ENCODE measurements around the gene NANOS3. TPM values are rescaled to one million over a fixed set of nuclear protein-coding genes. Genes with fewer than 3 reads are reported as not detected.
"Not testable (repeated sequence)": the region's sequence is repeated elsewhere in the genome, so short reads cannot be mapped to it uniquely, and the experiment has no call there.

NANOS3 gene
- total RNA-seq, 1 donor from 2014 or later = not detected

GRCh38 chr19:13914777-13915176 lies 37.8 kb downstream of the NANOS3 start:
- TF ChIP-seq CTCF (conservative IDR thresholded peaks at IDR 0.05; ENCODE audit: low read depth, low read length) = no peak
- no peak overlapping the region for H3K4me3 ChIP-seq (ENCODE audit: low read depth, low read length)
- DNase-seq (ENCODE audit: low read depth) = no peak

GRCh38 chr19:13917888-13918406 lies 41.0 kb downstream of the NANOS3 start:
- no peak for TF ChIP-seq CTCF (conservative IDR thresholded peaks at IDR 0.05; ENCODE audit: low read depth, low read length)
- H3K4me3 ChIP-seq (ENCODE audit: low read depth, low read length) = no peak overlapping the region
- no peak for DNase-seq (ENCODE audit: low read depth)

- no peak overlapping the region for H3K4me3 ChIP-seq (ENCODE audit: low read depth, low read length)
- no peak for TF ChIP-seq CTCF (conservative IDR thresholded peaks at IDR 0.05; ENCODE audit: low read depth, low read length)
- DNase-seq (ENCODE audit: low read depth) = no peak
These were observed 41.9 kb downstream of the NANOS3 start for GRCh38 chr19:13918726-13919411.

- DNase-seq (ENCODE audit: low read depth) = no peak
- no peak overlapping the region for H3K4me3 ChIP-seq (ENCODE audit: low read depth, low read length)
- TF ChIP-seq CTCF (conservative IDR thresholded peaks at IDR 0.05; ENCODE audit: low read depth, low read length) = no peak
These were observed 43.6 kb downstream of the NANOS3 start for GRCh38 chr19:13920524-13920923.

GRCh38 chr19:13920940-13921747 lies 44.2 kb downstream of the NANOS3 start:
- no peak overlapping the region for H3K4me3 ChIP-seq (ENCODE audit: low read depth, low read length)
- no peak for TF ChIP-seq CTCF (conservative IDR thresholded peaks at IDR 0.05; ENCODE audit: low read depth, low read length)
- DNase-seq (ENCODE audit: low read depth) = no peak

- not testable (repeated sequence) for H3K4me3 ChIP-seq (ENCODE audit: low read depth, low read length); DNase-seq (ENCODE audit: low read depth)
These were observed 45.2 kb downstream of the NANOS3 start for GRCh38 chr19:13922118-13922517.

GRCh38 chr19:13923194-13923987 lies 46.5 kb downstream of the NANOS3 start:
- no peak for DNase-seq (ENCODE audit: low read depth)
- no peak for TF ChIP-seq CTCF (conservative IDR thresholded peaks at IDR 0.05; ENCODE audit: low read depth, low read length)
- no peak overlapping the region for H3K4me3 ChIP-seq (ENCODE audit: low read depth, low read length)
